NCI-H2227 (cell line): ENCODE measurements around the gene SORCS2.

Source experiments
- DNase-seq: peaks from one replicate; lab custom pipeline; 2025; ENCODE audit not compliant: unreplicated experiment; lab: John Stamatoyannopoulos, UW

Gene SORCS2

DNA sequence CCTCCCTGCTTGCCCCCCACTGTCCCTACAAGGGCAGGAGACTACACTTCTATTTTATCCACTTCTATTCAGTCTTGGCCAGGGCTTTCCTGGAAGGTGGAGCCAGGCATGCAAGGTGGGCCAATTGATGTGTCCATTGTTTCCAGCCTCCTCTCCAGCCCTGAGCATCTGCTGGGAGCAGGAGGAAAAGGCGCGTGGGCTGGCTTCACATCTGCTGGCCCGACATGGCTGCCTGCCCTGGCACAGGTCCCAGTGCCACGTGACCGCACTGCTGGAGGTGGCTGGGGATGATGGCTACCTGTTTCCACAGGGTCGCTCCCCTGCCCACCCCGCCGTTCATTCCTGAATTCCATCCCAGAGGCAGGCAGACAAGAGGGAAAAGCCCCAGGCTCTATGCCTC lies 499.6 kb downstream of the SORCS2 start:
- DNase-seq, result no peak

DNA sequence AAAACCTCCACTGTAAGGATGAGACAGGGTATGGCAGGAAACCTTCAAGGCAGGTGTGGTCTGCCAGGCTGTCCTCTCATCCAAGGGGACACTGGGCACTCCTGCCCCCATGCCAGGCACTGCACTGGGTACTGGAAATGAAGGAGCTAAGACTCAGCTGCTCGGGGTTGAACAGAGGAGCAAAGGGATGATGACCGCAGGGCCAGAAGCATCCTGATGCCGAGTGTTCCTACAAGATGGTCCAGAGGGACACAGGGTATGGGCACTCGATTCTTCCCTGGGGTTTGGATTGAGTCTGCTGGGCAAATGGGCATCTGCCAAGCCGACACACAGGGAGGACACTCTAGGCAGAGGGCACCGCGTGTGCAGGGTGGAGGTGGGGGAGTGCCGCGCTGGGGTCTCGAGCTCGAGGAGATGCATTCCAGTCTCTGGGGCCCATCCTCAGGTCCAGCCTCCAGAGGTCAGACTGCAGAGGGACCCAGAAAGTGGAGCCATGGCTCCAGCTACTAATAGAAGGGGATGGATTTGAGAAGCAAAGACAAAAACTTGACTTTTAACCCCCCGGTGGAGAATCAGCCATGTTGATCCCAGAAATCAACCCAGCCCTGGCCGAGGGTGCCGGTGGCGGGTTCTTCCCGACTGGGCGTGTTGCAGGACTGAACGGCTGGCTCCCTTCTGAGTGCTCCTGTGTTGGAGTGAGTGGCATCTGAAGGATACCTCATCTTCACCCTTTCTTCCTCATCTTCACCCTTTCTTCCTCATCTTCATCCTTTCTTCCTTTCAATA lies 500.3 kb downstream of the SORCS2 start:
- DNase-seq, result no peak

DNA sequence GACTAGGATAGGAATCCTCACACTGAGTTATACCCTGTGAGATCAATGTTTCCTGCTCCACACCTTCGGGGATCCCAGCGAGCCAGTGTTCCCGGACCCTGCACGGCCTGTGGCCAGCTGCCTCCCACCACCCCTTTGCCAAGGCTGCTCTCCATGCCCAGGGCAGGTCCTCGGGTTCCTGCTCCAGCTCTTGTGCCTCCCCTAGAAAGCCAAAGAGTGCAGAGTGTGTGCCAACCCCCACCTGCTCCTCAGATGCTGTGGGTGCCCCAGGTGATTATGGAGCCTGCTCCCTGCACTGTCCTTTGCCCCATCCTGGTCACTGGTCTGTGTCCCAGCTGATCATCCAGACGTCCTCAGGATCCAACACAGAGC lies 500.9 kb downstream of the SORCS2 start:
- DNase-seq, result no peak

DNA sequence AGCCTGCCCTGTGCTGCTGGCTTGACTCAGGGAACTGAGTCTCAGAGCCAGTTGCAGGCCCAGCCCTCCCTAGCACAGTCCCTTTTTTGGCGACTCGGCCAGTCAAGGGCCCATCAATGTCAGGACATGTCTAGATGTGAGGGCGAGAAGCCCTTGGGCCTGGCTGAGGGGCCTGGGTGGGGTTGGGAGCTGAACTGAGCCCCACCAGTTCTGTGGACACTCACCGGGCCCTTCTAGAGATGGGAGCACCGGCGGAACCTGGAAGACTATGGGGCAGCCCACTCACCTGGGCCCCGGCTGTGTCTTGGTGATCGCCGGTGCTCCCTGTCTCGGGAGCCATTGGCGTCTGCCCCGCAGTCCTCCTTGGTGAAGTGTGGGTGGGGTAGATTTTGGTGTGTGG lies 501.4 kb downstream of the SORCS2 start:
- DNase-seq, result no peak

DNA sequence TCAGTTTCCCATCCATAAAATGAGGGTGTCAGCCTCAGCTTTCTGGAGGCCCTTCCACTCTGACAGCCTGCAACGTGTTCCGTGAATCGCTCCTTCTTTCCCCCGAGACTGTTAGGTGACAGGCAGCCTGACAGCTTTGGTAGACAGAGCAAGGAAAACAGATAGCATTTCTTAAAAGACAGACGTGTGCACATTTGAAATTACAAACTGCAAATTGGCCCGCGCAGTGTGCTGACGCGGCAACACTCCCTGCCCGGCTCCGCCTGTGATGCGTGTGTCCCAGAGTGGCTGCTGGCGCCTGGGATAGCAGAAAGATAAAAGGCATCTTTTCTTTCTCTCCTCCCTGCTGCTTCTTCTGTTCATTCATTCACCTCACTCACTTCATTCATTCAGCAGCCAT lies 502.0 kb downstream of the SORCS2 start:
- no peak for DNase-seq

DNA sequence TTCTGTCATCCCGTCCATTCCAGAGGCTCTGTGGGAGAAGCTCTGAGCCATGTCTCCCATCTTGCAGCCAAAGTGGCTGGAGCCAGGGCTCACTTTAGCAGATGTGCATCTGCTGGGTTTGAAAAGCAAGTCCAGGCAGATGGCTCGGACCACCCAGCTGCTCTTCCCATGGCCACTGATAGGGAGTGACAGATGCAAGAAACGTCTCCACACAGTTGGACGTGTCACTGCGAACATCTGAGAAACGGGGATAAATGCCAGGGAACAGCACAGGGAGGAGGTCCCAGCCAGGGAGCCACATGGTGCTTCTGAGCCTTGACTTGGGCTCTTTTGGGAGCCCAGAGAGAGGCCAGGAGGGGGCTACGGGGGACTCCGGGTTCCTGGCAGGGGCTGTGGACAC lies 505.0 kb downstream of the SORCS2 start:
- DNase-seq, result no peak

DNA sequence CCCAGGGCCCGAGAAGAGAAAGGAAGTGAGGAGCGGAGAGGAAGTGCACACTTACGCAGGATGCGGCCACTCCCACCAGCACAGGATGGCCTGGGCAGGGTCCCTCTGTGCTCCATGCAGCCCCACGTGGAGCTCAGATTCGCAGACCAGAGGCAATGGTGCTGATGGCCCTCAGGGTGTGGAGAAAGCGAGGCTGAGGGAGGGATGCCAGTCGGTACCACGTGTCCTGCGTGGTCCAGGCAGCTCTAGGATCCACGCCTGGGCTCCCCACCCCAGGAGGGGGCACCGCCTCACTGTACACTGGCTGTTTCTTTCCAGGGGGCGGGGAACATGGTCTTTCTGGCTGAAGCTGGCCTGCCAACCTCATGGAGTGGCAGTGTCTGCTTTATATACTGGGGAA lies 505.5 kb downstream of the SORCS2 start:
- no peak for DNase-seq

DNA sequence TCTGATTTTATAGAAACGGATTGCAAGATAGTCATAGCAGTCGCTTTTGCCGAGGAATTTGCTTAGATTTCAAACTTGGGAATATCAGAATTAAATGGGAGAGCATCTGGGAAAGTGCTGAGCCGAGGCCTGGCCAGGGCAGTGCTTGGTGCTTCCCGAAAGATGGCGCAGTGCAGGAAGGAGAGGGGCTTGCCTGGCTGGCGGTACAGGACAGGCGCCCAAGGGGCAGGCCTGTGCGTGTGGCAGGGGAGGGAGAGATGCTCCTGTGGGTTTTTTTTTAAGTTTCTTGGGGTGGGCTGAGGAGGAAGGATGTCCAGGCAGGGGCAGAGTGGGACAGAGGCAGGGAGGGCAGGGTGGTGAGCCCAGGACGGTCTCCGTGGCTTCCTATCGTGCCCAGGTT lies 506.2 kb downstream of the SORCS2 start:
- no peak for DNase-seq

DNA sequence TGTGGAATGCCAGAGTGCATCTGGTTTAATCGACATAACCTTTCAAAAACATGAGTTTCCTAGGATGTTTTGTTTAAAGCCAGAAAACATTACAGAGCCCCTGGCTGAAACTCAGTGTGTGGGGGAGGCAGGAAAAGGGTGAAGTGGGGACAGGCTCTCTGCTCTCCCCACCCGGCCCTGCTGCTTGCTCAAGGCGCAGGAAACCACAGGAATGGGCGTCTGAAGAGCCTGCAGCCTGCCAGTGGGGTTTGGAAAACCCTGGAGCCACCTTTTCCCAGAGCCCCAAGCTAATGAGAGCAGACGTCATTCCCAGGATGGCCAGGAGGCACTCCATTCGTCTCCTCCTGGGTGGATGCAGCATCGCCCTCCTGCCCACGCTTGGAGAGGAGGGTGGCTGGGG lies 506.7 kb downstream of the SORCS2 start:
- DNase-seq, result no peak

DNA sequence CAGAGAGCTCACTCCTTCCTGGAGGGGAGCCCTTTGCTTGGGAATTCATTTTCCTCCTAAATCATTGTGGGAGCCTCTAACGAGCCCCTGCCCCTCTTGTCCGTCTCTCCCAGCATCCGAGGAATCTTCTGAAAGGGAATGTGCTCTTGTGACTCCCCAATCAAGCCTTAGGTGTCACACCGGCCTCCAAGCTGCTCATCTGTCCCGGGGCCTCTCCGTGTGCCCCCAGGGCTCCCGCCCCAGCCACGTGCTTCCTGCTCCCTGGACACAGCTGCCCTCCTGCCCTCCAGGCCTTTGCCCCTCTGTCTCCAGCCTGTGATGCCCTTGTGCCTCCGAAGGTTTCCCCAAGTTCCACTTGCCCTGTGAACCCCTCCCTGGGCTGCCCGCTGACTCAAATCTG lies 507.5 kb downstream of the SORCS2 start:
- no peak for DNase-seq

DNA sequence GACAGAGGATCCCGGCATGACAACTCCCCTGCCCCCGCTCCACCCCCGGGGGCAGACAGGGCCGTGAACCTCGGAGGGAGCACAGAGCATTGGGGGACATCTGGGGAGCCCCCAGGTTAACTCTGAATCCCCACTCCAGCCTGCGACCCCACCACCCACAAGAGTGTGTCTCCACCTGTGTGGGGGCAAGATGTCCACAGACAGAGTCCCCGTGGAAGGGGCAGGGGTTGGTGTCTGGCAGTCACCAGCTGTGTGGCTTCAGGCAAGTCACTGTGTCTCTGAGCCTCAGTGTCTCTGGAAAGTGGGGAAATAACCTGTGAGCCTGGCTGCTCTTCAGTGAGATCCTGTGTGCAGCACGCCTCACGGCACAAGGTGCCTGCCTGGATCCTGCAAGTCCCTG lies 508.3 kb downstream of the SORCS2 start:
- no peak for DNase-seq

DNA sequence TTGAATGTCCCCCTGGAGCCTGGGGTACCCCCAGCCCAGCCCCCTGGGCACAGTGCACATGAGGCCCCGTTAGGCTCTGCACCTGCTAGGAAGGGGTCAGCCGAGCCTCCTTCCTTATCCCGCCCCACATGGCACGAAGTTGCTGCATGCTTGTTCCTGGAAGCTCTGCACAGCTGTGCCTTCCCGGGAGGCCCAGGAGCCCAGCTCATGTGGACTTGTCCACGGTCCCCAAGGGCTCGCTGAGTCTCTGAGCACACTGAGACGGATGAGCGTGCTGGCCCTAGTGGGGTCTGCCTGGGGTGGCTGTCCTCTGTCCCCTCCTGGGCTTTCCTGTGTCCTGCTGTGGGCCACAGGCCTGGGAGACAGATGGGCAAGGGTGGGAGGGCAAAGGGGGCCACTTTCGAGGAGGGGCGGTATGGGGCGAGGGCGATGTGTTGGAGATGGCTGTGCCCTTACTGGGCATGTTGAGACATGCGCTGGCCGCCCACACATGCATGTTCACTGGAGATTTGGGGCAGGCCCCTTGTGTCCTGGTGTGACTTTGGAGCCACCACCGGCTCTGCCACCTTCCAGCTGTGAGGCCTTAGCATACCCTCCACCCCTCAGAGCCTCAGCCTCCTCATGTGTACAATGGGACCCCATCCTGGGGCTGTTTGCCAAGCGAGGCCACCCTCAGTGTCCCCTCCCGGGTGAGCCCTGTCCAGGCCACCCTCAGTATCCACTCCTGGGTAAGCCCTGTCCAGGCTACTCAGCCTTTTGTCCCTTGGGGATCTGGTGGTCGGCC lies 509.7 kb downstream of the SORCS2 start:
- DNase-seq, result no peak

DNA sequence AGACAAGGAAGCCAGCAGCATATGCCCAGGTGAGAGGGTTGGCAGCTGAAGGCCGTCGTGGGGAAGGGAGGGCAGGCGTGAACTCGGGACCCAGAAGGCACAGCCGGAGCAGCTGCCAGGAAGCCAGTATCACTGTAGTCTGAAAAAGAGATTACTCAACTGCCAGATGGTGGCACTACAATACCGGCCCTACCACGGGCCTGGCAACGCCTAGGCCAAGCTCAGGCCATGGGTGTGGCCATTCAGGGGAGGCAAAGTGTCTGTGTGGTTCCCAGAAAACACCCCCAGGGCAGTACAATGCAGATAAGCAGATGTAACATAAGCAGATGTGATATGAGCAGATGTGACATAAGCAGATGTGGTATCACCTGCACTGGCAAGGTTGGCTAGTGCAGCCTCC lies 511.4 kb downstream of the SORCS2 start:
- DNase-seq, result no peak

DNA sequence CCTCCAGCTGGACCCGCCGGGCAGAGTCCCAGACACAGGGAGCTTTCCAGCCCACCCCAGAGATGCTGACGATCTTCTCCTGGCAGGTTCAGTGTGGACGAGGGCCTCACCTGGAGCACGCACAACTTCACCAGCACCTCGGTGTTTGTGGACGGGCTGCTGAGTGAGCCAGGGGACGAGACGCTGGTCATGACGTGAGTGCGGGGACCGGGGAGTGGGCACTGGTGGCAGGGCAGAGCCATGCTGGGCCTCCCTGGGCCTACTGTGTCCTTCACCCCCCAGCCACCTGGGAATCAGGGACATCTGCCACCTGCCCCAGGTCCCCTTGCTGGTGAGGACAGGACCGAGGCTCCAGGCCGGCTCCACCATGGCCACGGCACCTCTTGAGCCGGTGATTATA lies 511.8 kb downstream of the SORCS2 start:
- no peak for DNase-seq

DNA sequence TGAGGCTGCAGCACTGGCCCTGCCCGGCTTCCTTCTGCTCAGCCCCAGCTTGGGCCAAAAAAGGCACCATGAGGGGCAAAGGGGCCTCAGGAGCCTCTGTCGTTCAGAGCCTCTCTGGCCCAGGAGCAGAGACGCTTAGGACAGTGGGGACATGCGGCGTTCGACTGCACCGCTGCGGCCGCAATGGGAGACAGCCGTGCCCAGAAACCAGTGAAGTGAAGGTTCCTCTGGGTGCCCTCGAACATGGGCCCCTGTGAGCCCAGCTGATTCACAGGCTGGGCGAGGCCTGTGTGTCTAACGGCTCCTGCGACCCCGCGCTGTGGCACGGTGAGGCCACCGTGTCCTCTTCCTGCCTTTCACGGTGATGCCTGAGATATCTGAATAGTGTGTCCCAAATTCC lies 512.3 kb downstream of the SORCS2 start:
- DNase-seq, result no peak

DNA sequence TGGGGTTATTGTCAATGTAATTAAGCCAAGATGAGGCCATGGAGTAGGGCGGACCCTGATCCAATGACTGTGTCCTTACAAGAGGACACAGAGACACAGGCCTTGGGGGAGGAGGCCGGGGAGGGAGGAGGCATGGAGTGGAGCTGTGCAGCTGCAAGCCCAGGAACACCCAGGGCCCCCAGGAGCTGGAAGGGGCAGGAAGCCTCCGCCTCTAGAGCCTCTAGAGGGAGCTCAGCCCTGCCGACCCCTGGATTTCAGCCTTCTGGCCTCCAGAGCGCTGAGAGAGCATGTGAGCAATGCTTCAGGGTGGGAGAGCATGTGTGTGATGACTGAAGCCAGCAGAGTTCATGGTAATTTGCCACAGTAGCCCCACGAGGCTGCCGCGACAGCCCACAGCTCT lies 512.7 kb downstream of the SORCS2 start:
- no peak for DNase-seq

DNA sequence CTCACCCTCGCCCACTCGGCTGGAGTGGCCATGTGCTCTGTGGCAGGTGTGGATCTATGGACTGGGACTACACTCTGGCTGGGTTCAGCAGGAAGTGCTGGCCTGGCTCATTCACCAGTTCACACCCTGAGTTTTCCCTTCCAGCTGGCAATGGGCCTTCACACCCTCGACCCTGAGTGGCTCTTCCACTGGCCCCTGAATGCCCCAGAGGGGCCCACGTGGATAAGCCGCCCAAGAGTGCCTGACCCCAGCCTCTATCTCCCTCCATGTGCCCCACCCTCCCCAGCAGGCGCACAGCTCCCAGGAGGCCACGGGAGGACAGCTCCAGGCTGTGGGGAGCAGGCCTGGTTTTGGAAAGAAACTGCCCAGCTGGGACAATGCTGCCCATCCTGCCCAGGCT lies 513.3 kb downstream of the SORCS2 start:
- DNase-seq, result no peak

DNA sequence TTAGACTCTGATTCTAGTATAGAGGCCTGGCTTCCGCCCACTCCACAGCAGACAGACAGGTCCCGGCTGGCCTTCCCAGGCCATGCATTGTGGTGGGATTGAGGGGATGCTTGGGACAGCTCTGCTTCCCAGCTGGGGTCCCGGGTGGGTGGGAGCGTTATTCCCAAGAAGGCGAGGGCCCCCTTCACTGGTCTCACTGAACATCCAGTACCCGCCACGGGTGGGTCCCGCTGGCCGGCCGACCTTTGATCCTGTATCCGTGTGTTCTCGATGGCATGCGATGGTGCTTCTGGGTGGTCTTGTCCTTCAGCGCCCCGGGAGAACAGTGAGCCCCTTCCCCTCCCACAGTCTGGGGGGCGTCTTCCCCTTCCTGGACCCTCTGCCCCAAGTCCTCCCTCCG lies 515.9 kb downstream of the SORCS2 start:
- DNase-seq, result no peak

DNA sequence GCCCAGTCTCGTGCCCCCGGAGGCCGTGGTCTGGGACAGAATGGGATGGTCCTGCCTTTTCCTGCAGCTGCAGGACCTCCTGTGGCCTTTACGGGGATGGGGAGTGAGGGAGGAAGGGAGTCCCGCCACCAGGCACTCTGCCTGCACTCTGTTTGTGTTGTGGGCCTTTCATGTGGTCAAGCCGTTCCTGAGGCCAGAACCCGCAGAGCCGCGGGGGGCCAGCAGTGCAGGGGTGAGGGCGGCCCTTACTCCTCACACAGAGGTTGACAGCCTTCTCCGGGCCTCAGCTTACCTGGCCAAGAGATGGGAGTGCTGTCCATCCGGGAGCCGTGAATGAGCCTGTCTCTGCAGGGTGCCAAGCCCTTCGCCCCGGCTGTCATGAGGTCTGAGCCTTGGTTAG lies 516.6 kb downstream of the SORCS2 start:
- DNase-seq, result no peak

DNA sequence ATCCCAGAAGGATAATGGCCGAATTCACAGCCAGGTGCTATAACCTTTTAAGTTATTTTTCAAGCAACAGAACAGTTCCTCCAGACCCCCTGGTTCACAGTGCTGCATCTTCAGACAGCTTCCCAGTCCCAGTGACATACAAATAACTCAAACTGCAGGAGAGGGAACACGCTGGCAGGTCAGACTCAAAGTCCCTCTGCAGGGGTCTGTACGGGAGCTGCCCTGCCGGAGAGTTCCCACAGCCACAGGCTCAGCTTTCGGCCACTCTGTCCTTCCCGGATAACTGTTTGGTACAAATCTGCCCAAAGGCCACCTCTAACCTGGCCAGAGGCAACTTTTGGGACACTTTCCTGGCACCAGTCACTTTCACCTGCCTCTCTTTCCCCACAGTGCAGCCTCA lies 517.1 kb downstream of the SORCS2 start:
- DNase-seq, result no peak

DNA sequence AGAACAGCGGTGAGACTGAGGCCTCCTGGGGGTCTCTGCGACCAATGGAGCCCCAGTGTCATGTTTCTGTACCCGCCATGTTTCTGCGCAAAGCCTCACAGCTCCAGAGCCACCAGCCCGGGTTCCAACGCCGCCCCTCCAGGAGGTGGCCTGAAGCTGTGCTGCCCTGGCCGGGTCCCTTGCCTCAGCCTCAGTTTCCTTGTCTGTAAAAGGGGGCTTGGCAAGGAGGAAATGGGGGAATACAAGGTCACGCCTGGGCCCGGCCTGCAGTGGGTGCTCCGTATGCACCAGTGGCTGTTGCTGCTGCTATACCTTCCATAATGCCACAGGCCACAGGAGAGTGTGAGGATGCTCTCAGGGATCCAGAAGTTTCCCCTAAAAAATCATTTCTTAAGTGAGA lies 517.8 kb downstream of the SORCS2 start:
- DNase-seq, result no peak

DNA sequence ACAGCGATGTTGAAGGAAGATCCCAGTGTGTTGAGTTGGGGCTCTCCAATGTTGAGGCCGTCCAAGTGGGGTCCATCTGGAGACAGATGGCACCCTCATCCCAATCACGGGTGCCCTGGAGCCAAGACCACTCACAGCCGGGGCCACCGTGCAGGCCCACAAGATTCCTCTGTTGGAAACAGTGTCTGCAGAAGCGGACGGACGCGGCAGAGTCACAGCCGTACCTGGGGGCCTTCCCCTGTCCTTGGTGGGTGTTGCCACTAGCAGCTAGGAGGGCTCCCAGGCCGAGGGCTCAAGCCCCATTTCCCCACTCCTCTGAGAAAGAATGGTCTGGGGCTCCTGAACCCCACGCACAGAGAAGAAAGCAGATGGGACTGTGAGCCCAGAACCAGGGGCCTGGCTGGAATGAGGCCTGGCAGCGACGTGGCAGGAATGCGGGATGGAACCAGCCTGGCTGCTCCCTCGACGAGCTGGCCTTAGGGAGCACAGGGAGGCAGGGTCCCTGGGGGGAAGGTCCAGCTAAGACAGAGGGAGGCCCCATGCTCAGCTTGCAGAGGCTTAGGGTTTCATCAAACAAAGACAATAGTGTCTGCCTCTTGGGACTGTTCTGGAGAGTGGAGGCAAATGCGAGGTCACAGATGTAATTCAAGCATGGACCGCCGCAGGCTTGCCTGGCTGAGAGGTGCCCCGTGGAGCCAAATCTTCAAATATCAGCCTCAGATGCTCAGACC lies 518.4 kb downstream of the SORCS2 start:
- no peak for DNase-seq
